Renal cortex interstitium (tissue), 15 donors: ENCODE measurements around the gene SYNGR4. TPM values are rescaled to one million over a fixed set of nuclear protein-coding genes. Genes with fewer than 3 reads are reported as not detected.
"Not testable (repeated sequence)": the region's sequence is repeated elsewhere in the genome, so short reads cannot be mapped to it uniquely, and the experiment has no call there.

Experiments used
- DNase-seq, 11 donors: peaks; one replicate each; pipeline ENCODE4 v3.0.0-alpha.2; 2013; ENCODE audit warnings: low read depth in 9 of 11, low spot score in 4 of 11; ENCODE audit errors: extremely low read depth in 1 of 11
- long read RNA-seq, 16 experiments: transcript quantifications; one replicate each; lab custom pipeline, GENCODE V29; 2026
- polyA plus RNA-seq, 3 donors: library from polyadenylated mRNA; unstranded; fragments of 120-200 nt; gene quantifications; one replicate each; pipeline ENCODE4 v1.2.1, GENCODE V29; 2013; ENCODE audit not compliant: insufficient read length in 3 of 3

SYNGR4 gene, protein sequence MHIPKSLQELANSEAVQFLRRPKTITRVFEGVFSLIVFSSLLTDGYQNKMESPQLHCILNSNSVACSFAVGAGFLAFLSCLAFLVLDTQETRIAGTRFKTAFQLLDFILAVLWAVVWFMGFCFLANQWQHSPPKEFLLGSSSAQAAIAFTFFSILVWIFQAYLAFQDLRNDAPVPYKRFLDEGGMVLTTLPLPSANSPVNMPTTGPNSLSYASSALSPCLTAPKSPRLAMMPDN
- polyA plus RNA-seq: under 1 TPM; 0.37 to 0.70 (median 0.41) TPM
- long read RNA-seq, donor 1: 0 reads
- long read RNA-seq, donor 2, partial matches to known transcripts: 27 of 152 reads
- long read RNA-seq, donor 2, other reads (novel, unspliced or antisense): 125 of 152 reads
- long read RNA-seq, donor 3: 0 reads
- long read RNA-seq, donor 4: 0 reads
- long read RNA-seq, donor 5, partial matches to known transcripts: 780 of 780 reads
- long read RNA-seq, donor 5, other reads (novel, unspliced or antisense): 0 of 780 reads
- long read RNA-seq, donor 6, partial matches to known transcripts: 187 of 187 reads
- long read RNA-seq, donor 6, other reads (novel, unspliced or antisense): 0 of 187 reads
- long read RNA-seq, donor 7, partial matches to known transcripts: 371 of 506 reads
- long read RNA-seq, donor 7, other reads (novel, unspliced or antisense): 135 of 506 reads
- long read RNA-seq, donor 8: 0 reads
- long read RNA-seq, donor 9: 0 reads
- long read RNA-seq, donor 10, partial matches to known transcripts: 161 of 161 reads
- long read RNA-seq, donor 10, other reads (novel, unspliced or antisense): 0 of 161 reads
- long read RNA-seq, donor 11, partial matches to known transcripts: 28 of 169 reads
- long read RNA-seq, donor 11, other reads (novel, unspliced or antisense): 141 of 169 reads
- long read RNA-seq, donor 12, partial matches to known transcripts: 123 of 123 reads
- long read RNA-seq, donor 12, other reads (novel, unspliced or antisense): 0 of 123 reads
- long read RNA-seq, donor 13, partial matches to known transcripts: 301 of 301 reads
- long read RNA-seq, donor 13, other reads (novel, unspliced or antisense): 0 of 301 reads
- long read RNA-seq, donor 14, partial matches to known transcripts: 128 of 128 reads
- long read RNA-seq, donor 14, other reads (novel, unspliced or antisense): 0 of 128 reads
- long read RNA-seq, donor 15: 0 reads
- long read RNA-seq, donor 16, partial matches to known transcripts: 500 of 500 reads
- long read RNA-seq, donor 16, other reads (novel, unspliced or antisense): 0 of 500 reads

DNA sequence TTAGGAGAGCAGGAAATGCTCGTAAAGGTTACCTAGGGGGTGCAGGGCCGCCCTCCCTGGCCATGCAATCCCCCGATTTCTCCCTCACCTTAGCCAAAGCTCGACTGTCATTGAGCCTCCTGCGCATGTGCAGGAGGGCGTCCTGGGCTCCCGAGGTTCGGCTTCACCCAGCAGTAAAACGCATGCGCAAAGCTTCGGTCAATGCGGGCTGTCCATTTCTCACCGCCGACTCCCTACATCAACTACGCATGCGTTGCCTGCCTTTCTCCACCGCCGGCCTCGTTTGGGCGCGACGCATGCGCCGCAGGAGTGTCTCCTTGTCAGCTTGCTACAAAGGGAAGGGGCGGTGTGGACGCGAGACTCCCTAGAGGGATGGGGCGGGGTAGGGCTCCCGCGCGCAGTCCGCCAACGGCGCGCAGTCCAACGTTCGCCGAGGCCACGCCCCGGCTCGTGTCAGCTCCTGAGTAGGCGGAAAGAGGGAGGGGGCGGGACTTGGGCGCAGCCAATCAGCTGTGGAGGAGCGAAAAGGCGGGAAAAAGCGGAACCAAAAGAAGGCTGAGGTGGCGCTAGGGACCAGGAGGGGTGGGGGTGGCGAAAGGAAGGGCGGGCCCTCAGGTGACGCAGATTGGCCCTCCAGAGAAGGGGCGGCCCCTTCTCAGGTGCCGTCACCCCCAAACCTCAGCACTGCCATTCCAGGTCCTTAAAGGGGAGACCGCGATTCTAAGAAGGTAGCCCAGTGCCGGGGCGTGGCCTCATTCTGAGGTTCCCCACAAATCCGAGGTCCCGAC lies at the start of gene SYNGR4, which contains the start of gene TMEM143:
Gene SYNGR4 (plus strand): TSS at position 558 of the 788 bp plus-strand sequence. CDS start 1,476 bp downstream, outside the sequence.
Gene TMEM143 (minus strand): TSS at position 131 of the 788 bp plus-strand sequence. CDS start 20 bp downstream, at position 111.
- peak; percentile 99 to 100 (median 100) for DNase-seq

DNA sequence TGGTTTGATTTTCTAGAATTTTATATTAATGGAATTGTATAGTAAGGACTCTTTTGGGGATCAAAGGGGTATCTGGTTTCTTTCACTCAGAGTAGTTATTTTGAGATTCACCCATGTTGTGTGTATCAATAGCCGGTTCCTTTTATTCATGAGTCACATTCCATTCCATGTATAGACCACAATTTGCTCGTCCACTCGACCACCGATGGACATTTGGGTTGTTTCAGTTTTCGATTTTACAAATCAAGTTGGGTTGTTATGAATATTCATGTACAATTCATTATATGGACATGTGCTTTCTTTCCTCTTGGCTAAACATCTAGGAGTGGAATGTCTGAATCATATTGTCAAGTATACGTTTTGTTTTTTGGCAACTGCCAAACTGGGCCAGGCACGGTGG lies 48.5 kb upstream of the SYNGR4 start:
- DNase-seq: no peak

DNA sequence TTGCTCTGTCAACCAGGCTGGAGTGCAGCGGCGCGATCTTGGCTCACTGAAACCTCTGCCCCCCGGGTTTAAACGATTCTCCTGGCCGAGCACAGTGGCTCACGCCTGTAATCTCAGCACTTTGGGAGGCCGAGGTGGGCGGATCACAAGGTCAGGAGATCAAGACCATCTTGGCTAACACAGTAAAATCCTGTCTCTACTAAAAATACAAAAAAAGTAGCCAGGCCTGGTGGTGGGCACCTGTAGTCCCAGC lies 46.5 kb upstream of the SYNGR4 start:
- DNase-seq: not testable (repeated sequence)

DNA sequence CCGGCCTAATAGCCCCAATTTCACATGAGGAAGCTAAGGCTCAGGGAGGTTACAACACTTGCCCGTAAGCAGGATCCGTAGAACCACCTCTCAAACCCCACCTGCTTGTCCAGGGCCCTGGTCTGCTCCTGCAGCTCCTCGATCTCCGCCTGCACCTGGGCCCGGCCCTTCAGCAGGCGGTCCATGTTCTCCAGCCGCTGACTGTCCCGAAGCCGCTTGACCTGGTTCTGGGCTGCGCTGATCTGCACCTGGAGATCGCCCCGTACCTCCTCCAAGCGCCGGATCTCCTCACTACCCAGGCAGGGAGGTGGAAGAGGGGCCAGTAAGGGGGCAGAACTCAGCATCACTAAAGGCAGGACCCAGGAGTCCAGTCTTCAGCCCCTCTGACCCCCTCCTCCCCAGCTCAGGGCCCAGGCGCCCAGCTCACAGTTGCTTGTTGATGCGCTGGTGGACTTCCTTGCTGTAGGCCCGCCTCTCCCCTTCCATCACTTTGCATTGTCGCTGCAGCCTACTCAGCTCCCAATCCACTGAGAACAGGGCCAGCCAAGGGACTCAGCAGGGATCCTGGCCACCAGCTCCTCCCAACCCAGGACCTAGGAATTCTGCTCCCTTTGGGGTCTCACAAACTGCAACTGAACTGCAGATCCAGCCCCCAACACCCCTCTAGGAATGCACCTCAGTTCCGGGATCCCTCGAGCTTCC lies 45.7 kb upstream of the SYNGR4 start:
- DNase-seq: no peak

DNA sequence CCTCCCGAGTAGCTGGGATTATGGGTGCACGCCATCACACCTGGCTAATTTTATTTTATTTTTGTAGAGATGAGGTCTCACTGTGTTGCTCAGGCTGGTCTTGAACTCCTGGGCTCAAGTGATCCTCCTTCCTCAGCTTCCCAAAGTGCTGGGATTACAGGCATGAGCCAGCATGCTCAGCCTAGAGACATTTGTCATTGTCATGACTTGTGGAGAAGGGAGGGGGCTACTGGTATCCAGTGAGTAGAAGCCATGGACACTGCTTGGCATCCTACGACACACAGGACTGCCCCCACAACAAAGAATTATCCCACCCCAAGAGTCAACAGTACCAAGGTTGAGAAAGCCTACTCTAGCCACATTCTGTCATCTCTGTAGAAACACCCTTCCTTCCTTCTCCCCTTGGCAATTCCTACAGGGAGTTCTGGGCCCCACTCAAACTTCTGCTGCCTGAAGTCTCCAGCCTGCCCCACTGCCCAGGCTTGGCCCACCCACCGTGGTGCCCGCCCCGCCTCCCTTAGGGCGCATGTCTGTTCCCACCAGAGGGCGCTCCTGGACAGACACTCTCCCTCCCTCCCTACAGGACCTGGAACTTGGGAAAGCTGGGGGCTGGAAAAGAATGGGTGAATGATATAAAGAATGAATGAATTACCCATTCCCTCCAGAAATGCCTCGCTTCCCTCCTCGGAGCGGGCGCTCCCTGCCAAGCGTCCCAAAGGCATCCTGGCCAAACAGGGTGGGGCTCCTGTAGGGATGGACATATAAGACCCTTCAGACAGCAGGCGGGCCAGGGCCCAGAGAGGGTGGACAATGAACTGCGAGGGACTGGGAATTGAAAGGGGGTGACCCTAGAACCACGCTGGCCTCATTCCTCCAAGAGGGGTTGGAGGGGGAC lies 44.3 kb upstream of the SYNGR4 start:
- DNase-seq: peak in 1 of 11 donors; percentile 67

DNA sequence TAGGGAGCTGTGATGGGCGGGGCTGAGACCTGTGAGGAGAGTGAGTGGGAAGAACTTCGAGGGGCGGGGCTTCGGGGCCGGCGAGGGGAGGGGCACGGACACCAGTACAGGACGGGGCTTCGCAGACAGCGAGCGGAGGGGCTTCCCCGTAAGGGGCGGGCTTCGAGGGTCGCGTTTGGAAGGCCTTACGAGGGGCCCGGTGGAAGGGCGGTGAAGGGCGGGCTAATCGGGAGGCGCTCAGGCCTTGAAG lies 42.9 kb upstream of the SYNGR4 start:
- DNase-seq: peak in 6 of 11 donors; percentile 84 to 92 (median 90)

DNA sequence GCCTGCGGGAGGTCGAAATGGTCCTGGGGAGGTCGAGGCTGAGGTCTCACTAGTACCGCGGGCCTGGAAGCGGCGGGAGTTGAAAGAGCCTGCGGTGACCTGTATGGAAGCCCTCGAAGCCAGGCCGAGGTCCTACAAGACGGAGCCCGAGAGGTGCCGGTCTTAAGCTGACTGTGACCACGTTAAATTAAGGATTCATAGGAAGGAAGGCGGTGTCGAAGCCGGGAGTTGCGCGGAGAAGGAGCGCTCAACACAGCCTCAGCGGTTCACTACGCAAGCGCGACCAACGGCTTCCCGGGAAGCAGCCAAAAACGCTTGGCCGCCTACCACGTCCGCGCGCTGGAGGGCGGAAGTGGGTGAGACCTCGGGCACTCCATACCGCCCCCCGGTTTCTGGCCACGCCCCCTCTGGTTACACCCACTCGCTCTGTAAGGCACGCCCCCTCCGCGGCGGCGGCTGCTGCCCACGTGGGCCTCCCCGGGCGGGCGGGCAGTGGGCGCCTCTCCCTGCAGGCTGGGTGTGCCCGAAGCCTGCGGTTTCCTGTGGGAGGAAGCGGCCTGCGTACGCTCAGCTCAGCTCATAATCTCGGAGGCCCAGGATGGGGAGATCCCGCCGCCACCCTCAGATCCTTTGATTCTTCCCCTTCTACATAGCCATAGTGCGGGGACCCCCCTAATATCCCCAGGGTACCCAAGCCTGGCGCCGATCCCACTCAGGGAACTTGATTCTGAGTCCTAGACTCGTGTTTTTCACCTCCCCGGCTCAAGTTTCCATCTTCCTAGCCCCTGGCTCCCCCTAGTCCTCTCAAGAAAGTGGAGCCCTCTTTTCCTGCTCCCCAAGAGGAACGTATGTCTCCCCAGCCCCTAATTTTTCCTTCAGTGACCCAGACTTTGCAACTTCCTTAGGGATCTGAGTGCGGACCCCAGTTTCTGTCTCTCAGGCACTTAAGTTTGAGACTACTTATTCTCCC lies 42.3 kb upstream of the SYNGR4 start:
- DNase-seq: peak in 9 of 11 donors; percentile 87 to 97 (median 95)

DNA sequence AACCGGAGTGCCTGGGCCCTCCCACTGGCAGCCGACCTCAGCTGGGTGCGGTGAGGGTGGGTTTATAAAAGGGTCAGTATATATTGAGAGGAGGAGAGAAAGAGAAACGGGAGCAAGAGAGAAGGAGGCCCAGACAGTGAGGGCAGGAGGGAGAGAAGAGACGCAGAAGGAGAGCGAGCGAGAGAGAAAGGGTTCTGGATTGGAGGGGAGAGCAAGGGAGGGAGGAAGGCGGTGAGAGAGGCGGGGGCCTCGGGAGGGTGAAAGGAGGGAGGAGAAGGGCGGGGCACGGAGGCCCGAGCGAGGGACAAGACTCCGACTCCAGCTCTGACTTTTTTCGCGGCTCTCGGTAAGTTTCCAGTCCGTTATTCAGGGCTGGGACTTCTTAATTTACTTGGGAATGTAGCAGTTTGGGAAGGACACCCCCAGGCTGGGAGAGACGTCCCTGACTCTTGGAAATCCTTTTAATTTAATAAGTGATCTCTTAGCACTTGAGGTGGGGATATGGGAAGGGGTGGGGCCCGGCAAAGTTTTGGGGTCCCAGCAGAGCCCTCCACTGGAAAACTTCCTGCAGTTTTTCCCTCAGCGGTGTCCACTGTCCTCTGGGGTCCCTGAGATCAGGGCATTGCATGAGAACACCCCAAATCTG lies 38.8 kb upstream of the SYNGR4 start, which contains the start of gene EMP3:
Gene EMP3 (plus strand): TSS at position 288 of the 646 bp plus-strand sequence. CDS start 1,293 bp downstream, outside the sequence.
- peak in 4 of 11 donors; percentile 76 to 82 (median 78) for DNase-seq

DNA sequence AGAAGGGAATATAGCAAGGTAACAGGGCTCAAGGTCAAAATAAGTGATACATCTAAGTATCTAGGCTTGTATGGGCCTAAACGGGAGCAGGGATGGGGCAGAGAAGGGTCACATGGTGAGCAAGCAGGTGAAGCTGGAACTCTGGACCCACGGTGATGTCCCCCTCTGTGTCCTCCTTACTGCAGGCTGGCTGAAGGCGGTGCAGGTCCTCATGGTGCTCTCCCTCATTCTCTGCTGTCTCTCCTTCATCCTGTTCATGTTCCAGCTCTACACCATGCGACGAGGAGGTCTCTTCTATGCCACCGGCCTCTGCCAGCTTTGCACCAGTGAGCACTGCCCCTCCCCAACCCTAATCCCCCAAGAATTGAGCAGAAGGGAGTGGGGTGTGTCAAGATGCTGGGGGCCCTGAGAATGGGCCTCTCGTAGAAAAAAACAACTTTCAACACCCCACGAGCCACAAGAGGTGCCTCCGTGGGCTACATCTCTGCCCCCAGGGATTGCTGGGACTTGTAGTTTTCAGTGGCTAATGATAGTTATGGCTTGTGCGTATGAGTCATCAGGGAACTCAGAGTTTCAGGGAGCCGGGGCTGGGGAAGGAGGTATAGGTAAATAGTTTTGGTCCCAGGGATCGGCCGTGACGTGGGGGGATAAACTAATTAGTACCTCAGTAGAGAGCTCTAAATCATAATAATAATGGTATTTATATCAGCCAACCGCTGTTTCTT lies 34.8 kb upstream of the SYNGR4 start:
- DNase-seq: no peak

DNA sequence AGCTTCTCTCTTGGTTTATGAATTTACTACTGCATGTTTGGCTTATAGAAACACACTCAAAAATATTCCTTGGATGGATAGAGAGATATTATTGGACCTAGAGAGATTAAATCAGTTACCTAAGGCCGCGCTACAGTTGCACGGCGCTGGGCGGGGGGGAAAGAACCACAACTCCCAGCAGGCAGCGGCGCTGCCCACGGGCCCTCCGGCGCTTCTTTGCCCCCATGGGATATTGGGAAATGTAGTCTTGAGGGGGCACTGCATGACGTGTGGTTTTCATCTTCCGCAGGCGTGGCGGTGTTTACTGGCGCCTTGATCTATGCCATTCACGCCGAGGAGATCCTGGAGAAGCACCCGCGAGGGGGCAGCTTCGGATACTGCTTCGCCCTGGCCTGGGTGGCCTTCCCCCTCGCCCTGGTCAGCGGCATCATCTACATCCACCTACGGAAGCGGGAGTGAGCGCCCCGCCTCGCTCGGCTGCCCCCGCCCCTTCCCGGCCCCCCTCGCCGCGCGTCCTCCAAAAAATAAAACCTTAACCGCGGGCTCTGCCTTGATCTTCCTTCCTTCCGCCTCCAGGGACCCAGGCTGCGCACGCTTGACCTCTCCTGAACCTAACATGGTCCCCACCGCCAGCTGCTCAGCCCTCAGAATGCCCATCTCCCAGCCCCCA lies 34.0 kb upstream of the SYNGR4 start:
- peak in 5 of 11 donors; percentile 71 to 87 (median 81) for DNase-seq

DNA sequence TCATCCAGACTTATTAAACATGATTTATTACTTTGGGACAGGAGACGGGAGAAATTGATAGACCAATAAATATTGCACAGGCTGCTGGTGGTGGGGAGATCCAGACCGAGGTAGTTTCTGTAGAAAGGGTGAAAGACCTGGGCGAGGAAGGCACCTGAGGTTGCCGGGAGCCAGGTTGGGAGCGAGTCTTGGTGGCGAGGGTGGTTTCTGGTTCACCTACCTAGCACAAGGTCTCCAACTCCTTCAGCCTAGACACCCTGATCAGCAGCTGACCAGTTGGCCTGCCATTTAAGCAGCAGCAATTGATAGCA lies 31.9 kb upstream of the SYNGR4 start:
- no peak for DNase-seq

DNA sequence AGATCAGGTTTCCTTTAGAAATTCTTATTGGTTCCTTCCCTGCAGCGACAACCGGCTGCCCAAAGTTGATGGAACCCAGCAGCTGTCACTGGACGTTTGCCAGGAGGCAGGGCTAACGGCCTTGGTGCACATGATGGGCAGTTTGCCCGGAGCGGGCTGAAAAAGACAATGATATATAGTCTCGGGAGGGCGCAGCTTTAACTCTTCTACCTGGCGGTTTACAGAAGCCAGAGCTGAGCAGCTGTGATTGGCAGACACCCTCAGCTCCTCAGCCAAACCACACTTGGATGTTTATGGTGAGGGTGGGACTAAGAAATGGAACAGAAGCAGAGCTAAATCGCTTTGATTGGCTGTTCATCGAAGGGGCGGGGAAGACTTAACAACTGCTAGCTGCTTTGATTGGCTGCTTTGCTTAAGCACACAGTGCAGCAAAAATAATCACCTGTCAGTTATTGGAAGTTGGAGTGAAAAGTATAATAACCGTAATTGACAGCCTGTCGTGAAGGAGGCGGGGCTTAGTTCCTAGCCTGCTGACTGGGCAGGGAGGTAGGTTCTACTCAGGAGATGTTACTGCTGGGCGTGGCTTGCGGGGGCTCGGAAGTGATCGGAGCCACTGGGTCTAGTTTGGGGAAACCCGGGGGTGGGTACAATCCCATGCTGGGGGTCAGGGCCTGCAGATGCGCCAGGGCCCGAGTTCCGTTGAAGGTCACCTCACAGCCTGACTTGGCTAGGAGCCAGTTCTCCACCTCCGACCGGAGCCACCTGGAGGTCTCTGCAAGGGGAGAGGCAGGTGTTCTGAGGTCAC lies 31.3 kb upstream of the SYNGR4 start:
- DNase-seq: peak in 8 of 11 donors; percentile 89 to 97 (median 94)
